ENCODE results near the gene DCUN1D1. TPM values are rescaled to one million over a fixed set of nuclear protein-coding genes. Genes with fewer than 3 reads are reported as not detected.

Gene DCUN1D1
- 10 to 100 TPM; 16.7 to 25.9 (median 19.6) TPM for total RNA-seq

DNA sequence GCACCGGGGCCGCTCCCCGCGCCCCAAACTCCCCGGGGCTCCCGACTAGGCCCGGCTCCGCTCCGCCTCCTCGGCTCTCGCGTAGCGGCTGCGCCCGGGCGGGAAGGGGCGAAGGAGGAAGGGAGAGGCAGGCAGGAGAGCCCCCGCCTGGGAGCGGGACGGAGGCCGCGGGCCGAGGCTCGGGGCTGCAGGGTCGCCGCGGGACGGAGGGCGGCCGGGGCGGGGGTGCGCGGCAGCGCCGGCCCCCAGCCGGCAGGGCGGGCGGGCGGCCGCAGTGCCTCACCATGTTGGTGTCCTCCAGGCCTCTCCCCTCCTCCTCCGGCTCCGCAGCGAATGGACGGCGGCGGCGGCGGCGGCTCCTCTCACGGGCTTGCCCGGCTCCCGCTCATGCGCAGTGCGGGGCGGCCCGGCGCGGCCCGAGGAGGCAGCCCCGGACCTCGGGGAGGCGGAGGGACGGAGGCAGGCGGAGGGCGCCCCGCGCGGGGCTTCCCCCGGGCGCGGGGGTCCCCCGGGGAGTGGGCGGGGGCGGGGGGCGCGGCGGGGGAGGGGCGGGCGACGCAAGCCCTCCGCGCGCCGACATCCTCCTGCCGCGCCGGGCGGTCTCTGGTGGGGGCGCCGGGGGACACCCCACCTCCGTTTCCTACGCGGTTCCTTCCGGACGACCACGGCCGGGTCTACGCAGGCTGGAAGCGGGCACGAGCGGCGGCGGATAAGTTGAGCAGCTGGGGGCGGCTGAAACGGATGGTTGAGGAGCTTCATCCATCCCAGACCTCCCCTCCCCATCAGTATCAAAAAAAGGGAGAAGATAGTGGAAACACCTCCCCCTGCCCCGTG is at the start of gene DCUN1D1:
TSS of gene DCUN1D1 (minus strand) at position 335 of the 834 bp plus-strand sequence. CDS start at position 286, 49 bp downstream.
- TF ChIP-seq, protein P1, sequence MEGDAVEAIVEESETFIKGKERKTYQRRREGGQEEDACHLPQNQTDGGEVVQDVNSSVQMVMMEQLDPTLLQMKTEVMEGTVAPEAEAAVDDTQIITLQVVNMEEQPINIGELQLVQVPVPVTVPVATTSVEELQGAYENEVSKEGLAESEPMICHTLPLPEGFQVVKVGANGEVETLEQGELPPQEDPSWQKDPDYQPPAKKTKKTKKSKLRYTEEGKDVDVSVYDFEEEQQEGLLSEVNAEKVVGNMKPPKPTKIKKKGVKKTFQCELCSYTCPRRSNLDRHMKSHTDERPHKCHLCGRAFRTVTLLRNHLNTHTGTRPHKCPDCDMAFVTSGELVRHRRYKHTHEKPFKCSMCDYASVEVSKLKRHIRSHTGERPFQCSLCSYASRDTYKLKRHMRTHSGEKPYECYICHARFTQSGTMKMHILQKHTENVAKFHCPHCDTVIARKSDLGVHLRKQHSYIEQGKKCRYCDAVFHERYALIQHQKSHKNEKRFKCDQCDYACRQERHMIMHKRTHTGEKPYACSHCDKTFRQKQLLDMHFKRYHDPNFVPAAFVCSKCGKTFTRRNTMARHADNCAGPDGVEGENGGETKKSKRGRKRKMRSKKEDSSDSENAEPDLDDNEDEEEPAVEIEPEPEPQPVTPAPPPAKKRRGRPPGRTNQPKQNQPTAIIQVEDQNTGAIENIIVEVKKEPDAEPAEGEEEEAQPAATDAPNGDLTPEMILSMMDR (IDR thresholded peaks at IDR 0.05), result no peak
- TF ChIP-seq POLR2A (IDR thresholded peaks at IDR 0.05), result no peak
- DNase-seq (ENCODE audit: low spot score in 2 of 2), result peak; percentile 79 to 97
- 0 to 1% methylated on average over 11 to 13 of the region's 106 CpGs for WGBS, 2 donors
- intact Hi-C loops (cut with DNase I; ENCODE audit: low total_unique reads), result no loop called here
- H3K4me3 ChIP-seq (ENCODE audit: low read depth, poor library complexity, severe bottlenecking), result peak within 1 kb of the TSS; percentile 68

DNA sequence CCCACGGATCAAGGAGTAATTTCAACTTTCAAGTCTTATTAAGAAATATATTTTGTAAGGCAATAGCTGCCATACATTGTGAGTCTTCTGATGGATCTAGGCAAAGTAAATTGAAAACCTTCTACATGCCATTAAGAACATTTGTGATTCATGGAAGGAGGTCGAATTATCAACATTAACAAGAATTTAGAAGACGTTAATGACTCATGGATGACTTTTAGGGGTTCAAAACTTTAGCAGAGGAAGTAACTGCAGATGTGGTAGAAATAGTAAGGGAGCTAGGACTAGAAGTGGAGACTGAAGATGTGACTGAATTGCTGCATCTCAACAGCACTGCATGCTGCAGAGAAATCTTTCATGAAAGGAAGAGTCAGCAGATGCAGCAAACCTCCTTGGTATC is 48.1 kb upstream of the DCUN1D1 start:
- no peak for TF ChIP-seq POLR2A (IDR thresholded peaks at IDR 0.05)
- TF ChIP-seq, protein P1 (IDR thresholded peaks at IDR 0.05), result no peak
- DNase-seq (ENCODE audit: low spot score in 2 of 2), result no peak
- H3K4me3 ChIP-seq (ENCODE audit: low read depth, poor library complexity, severe bottlenecking), result no peak overlapping the region
- WGBS, 2 donors, result 78 to 98% methylated on average over 3 of the region's 3 CpGs
- intact Hi-C loops (cut with DNase I; ENCODE audit: low total_unique reads), result no loop called here

DNA sequence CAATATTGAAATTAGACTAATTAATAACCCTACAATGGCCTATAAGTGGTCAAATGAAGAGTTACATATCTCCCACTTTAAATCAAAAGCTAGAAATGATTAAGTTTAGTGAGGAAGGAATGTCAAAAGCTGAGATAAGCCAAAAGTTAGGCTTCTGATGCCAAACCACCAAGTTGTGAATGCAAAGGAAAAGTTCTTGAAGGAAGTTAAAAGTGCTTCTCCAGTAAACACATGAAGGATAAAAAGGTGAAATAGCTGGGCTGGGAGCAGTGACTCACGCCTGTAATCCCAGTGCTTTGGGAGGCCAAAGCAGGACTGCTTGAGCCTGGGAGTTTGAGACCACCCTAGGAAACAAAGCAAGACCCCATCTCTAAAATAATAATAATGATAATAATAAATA is 46.9 kb upstream of the DCUN1D1 start:
- no peak for TF ChIP-seq POLR2A (IDR thresholded peaks at IDR 0.05)
- TF ChIP-seq, protein P1 (IDR thresholded peaks at IDR 0.05), result no peak
- 97 to 100% methylated on average over 1 of the region's 1 CpG for WGBS, 2 donors
- no peak overlapping the region for H3K4me3 ChIP-seq (ENCODE audit: low read depth, poor library complexity, severe bottlenecking)
- intact Hi-C loops (cut with DNase I; ENCODE audit: low total_unique reads), result no loop called here
- DNase-seq (ENCODE audit: low spot score in 2 of 2), result no peak

DNA sequence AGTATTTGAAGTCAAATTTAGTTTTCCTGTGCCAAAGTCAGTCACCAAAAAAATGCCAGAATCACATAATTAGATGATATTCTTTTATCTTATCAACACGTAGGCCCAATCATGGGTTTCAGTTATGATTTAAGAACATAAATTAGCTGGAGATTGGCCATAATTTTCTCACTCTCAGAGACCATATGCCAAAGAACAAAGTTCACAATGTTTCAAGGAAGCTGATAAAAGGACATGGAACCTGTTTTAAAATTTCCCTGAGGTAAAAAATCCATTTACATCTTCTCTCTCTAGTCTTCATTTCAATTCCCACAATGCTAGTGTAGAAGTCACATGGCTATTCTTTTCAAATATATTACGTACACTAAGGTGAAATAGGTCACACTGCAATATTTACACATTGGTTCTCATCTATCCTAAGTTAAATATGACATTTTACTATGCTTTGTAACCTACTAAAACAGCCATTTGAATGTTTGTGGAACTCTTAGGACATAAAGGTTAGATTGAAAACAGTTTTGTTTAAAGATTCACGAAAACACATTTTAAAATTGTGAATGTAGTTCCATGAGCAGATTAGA is 42.7 kb upstream of the DCUN1D1 start:
- intact Hi-C loops (cut with DNase I; ENCODE audit: low total_unique reads), result no loop called here
- 91 to 93% methylated on average over 3 of the region's 3 CpGs for WGBS, 2 donors
- no peak for TF ChIP-seq POLR2A (IDR thresholded peaks at IDR 0.05)
- TF ChIP-seq, protein P1 (IDR thresholded peaks at IDR 0.05), result no peak
- no peak for DNase-seq (ENCODE audit: low spot score in 2 of 2)
- H3K4me3 ChIP-seq (ENCODE audit: low read depth, poor library complexity, severe bottlenecking), result no peak overlapping the region

DNA sequence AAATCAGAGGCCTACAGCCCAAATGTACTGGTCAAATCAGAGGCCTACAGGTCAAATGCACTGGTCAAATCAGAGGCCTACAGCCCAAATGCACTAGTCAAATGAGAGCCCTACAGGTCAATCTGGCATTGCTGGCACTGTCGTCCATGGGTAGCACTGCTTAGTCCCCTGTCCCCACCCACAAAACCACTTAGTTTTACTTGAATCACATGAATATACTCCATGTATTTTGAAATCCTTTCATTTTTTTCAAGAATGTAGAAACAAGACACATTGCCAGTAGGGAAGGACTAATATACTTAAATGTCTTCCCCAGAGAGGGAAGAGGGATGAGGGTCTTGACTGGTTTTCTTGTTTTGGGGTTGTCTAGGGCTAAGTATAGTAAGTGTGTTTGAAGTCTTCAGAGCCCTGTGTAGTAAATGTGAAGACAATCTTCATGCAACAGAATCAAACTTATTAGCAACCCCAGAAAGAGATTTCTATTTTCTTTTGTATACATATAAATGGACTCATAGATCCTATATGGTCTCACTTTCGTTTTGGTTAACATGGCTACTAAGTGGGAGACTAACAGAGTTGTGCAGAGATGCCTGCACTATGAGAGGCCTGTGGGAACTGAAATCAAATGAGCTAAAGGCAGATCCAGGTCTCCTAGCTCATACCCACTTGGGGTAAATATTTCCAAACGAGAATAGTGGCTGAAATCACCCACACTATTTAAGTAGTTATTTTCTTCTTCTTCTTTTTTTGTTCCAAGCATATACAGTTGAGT is 38.3 kb upstream of the DCUN1D1 start:
- no peak for DNase-seq (ENCODE audit: low spot score in 2 of 2)
- H3K4me3 ChIP-seq (ENCODE audit: low read depth, poor library complexity, severe bottlenecking), result no peak overlapping the region
- intact Hi-C loops (cut with DNase I; ENCODE audit: low total_unique reads), result no loop called here
- WGBS, 2 donors, result 91 to 93% methylated on average over 3 of the region's 3 CpGs
- TF ChIP-seq, protein P1 (IDR thresholded peaks at IDR 0.05), result no peak
- TF ChIP-seq POLR2A (IDR thresholded peaks at IDR 0.05), result no peak

Data from lower leg skin (tissue), 4 donors.